Body of pancreas (tissue), 4 donors: Measurements from ENCODE around the gene RPL23. TPM values are rescaled to one million over a fixed set of nuclear protein-coding genes. Genes with fewer than 3 reads are reported as not detected.

Source experiments
- ATAC-seq: fragments of 150-250 bp; one replicate; pipeline ENCODE4 v1.9.1; 2016
- DNase-seq, 4 donors: peaks; one replicate each; pipeline ENCODE4 v3.0.0-alpha.2; 2019
- H3K27ac ChIP-seq, 4 donors: fragments of 200-600 bp; sonication (generic); 1 replicate in 3 of 4; 2 replicates in 1 of 4; pipeline versions ENCODE4 v1.5.1 to v1.6.1; 2016 to 2019; ENCODE audit warnings: mild to moderate bottlenecking in 1 of 4, mixed read lengths in 1 of 4, moderate library complexity in 1 of 4
- H3K27me3 ChIP-seq, 2 donors: fragments of 200-600 bp; sonication (generic); one replicate each; pipeline ENCODE4 v1.6.0; 2016; ENCODE audit warnings: mild to moderate bottlenecking in 1 of 2
- H3K36me3 ChIP-seq, 2 donors: fragments of 200-600 bp; sonication (generic); replicated peaks in 1 of 2; 2 replicates each; pipeline ENCODE4 v1.5.1; 2016; ENCODE audit warnings: low read depth in 2 of 2; ENCODE audit not compliant: insufficient read depth in 1 of 2
- H3K4me1 ChIP-seq: fragments of 200-600 bp; sonication (generic); one replicate; pipeline ENCODE4 v1.6.0; 2016
- H3K4me3 ChIP-seq, 2 donors: fragments of 200-600 bp; sonication (generic); 1 replicate in 1 of 2; 2 replicates in 1 of 2; pipeline ENCODE4 v1.5.1; 2016 to 2019
- H3K9me3 ChIP-seq, 3 donors: fragments of 200-600 bp; sonication (generic); 1 replicate in 2 of 3; 2 replicates in 1 of 3; pipeline ENCODE4 v1.5.1; 2016
- CTCF ChIP-seq, 7 experiments: fragments of 450-650 bp in 4 of 7; fragments of 200-600 bp in 3 of 7; sonication (generic) in 3 of 7; IDR thresholded peaks; one replicate each; pipeline ENCODE4 v1.5.1; 2016 to 2019; ENCODE audit warnings: antibody characterized with exemption in 7 of 7
- POLR2A ChIP-seq, 3 donors: fragments of 450-650 bp; IDR thresholded peaks; one replicate each; pipeline ENCODE4 v1.6.1; 2016; ENCODE audit warnings: antibody characterized with exemption in 3 of 3, mild to moderate bottlenecking in 2 of 3
- WGBS, 2 donors: methylation state at CpG; one replicate each; pipeline ENCODE4 v1.1.5; 2017; 5-methylcytosine and 5-hydroxymethylcytosine counted together
- intact Hi-C: fragments of 100-400 bp; cut with DNase I; formaldehyde crosslinking; loops from one replicate; pipeline ENCODE4 v1.15.1; 2023
- total RNA-seq, 2 donors: library from RNA; depleted of rRNA; stranded (reverse); fragments of >200 nt; gene quantifications; one replicate each; pipeline ENCODE4 v1.1.0, GENCODE V29; 2016

The RPL23 gene
- total RNA-seq, 2 donors from 2014 or later, result 693 to 755 TPM

- intact Hi-C loops, result no loop called here
- Histone ChIP-seq H3K36me3 (peaks cover 0 to 8% of the 10 kb centered on the region in 2 donors), H3K4me3 (no peak overlapping the region), H3K4me1 (peaks cover 64% of the 10 kb centered on the region), H3K27ac (peak overlapping the region in 3 of 4 donors; percentile 55 to 96 (median 93)), H3K27me3 (no peaks in the 10 kb centered on the region), H3K9me3 (no peaks in the 10 kb centered on the region)
- TF ChIP-seq POLR2A (IDR thresholded peaks at IDR 0.05), result no peak
- TF ChIP-seq CTCF (IDR thresholded peaks at IDR 0.05), result no peak
- no peak for ATAC-seq
- DNase-seq, result peak in 1 of 4 donors; percentile 38
- 18 to 46% methylated on average over 2 to 10 of the region's 10 CpGs for WGBS, 2 donors
Observed at GRCh38 chr17:38874505-38875400, 21.2 kb upstream of the RPL23 start.

- H3K27me3 ChIP-seq, result no peaks in the 10 kb centered on the region
- TF ChIP-seq POLR2A (IDR thresholded peaks at IDR 0.05) (no peak), CTCF (IDR thresholded peaks at IDR 0.05) (no peak)
- peak overlapping the region in 3 of 4 donors; percentile 55 to 96 (median 93) for H3K27ac ChIP-seq
- H3K4me1 ChIP-seq, result peaks cover 61% of the 10 kb centered on the region
- no peak for DNase-seq
- H3K4me3 ChIP-seq, result no peak overlapping the region
- ATAC-seq, result no peak
- intact Hi-C loops, result no loop called here
- WGBS, 2 donors, result 44 to 47% methylated on average over 4 to 9 of the region's 9 CpGs
- H3K9me3 ChIP-seq, result no peaks in the 10 kb centered on the region
- peaks cover 0 to 7% of the 10 kb centered on the region in 2 donors for H3K36me3 ChIP-seq
Observed at GRCh38 chr17:38873640-38874380, 20.3 kb upstream of the RPL23 start.

GRCh38 chr17:38872671-38873385 lies 19.3 kb upstream of the RPL23 start:
- intact Hi-C loops, result no loop called here

More at GRCh38 chr17:38872671-38873385, 19.3 kb upstream of the RPL23 start:
- ATAC-seq (peak; percentile 22), DNase-seq (peak; percentile 69 to 88 (median 79))
- H3K9me3 ChIP-seq, result no peaks in the 10 kb centered on the region
- H3K36me3 ChIP-seq, result no peaks in the 10 kb centered on the region
- TF ChIP-seq CTCF (IDR thresholded peaks at IDR 0.05), result no peak
- peak in 1 of 3 donors; percentile 34 for TF ChIP-seq POLR2A (IDR thresholded peaks at IDR 0.05)
- H3K4me1 ChIP-seq, result peaks cover 68% of the 10 kb centered on the region
- 29 to 37% methylated on average over 8 to 9 of the region's 9 CpGs for WGBS, 2 donors
- peak overlapping the region; percentile 91 to 96 (median 94) for H3K27ac ChIP-seq
- H3K27me3 ChIP-seq, result no peaks in the 10 kb centered on the region
- no peak overlapping the region for H3K4me3 ChIP-seq
